Memory B cell (primary cell): ENCODE data around the gene SLC28A2.
A peak's percentile ranks its signal among the peaks of the same experiment; 100 is the strongest.
"Not testable (repeated sequence)": the region's sequence is repeated elsewhere in the genome, so short reads cannot be mapped to it uniquely, and the experiment has no call there.

Experiments used
- ATAC-seq: fragments of 150-1000 bp; cut with Tn5 transposase; 2 replicates; pipeline ENCODE4 v1.10.0; 2021; ENCODE audit warnings: low read depth, mild to moderate bottlenecking, moderate library complexity
- DNase-seq, 2 donors: peaks; one replicate each; pipeline ENCODE4 v3.0.0; 2022; ENCODE audit warnings: low spot score in 2 of 2
- H3K27ac Mint-ChIP-seq: one replicate; pipeline ENCODE4 v1.8.0; 2022; ENCODE audit warnings: mild to moderate bottlenecking, moderate library complexity, mixed read lengths
- H3K27me3 Mint-ChIP-seq: one replicate; pipeline ENCODE4 v1.8.0; 2022; ENCODE audit warnings: mixed read lengths
- H3K36me3 Mint-ChIP-seq: one replicate; pipeline ENCODE4 v1.8.0; 2022; ENCODE audit warnings: mild to moderate bottlenecking, mixed read lengths
- H3K4me1 Mint-ChIP-seq: one replicate; pipeline ENCODE4 v1.8.0; 2022; ENCODE audit warnings: mixed read lengths
- H3K4me3 Mint-ChIP-seq: one replicate; pipeline ENCODE4 v1.8.0; 2022; ENCODE audit warnings: mild to moderate bottlenecking, moderate library complexity, mixed read lengths
- H3K9me3 Mint-ChIP-seq: one replicate; pipeline ENCODE4 v1.8.0; 2022; ENCODE audit warnings: mixed read lengths

SLC28A2 gene

DNA sequence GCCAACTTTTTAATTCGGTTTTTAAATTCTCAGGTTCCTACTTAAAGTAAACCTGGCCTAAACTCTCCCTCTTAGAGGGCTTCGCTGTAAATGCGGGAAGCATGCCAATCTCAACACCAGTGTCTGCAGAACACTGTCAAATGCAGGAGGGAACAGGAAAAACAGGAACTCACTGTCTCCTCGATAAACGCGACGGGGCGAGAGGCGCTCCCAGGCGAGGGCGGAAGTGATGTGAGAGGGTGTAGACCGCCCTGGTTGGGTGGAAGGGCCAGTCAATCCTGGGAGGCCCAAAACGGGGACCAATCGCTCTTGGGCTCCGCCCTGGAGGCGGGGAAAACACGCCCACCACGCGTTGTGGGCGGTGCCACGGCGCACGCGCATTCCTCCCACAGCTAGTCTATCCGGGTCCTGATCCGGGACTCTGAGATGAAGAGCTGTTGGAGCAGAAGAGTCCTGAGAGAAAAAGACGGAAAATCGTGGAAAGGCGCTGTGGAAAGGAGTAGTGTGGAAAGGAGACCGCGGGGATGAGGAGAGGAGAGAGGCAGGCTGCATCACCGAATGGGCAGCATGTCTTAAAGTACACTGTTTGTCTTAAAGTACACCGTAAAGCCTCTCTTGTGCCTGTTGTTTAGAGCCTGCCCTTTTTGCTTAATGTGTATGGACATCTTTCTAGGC is 27.1 kb downstream of the SLC28A2 start:
- DNase-seq (peak; percentile 97 to 98), ATAC-seq (peak; percentile 99)
- Mint-ChIP-seq H3K4me1 (peaks cover 2% of the 10 kb centered on the region), H3K36me3 (no peaks in the 10 kb centered on the region), H3K27me3 (no peaks in the 10 kb centered on the region), H3K27ac (peak overlapping the region; percentile 87), H3K9me3 (no peaks in the 10 kb centered on the region), H3K4me3 (peak overlapping the region; percentile 90)

GRCh38 chr15:45285413-45285812 is 33.4 kb downstream of the SLC28A2 start:
- no peak overlapping the region for H3K27ac Mint-ChIP-seq
- ATAC-seq (no peak), DNase-seq (no peak)
- no peaks in the 10 kb centered on the region for H3K36me3 Mint-ChIP-seq
- no peak overlapping the region for H3K4me3 Mint-ChIP-seq
- no peaks in the 10 kb centered on the region for H3K4me1 Mint-ChIP-seq
- peaks cover 7% of the 10 kb centered on the region for H3K27me3 Mint-ChIP-seq
- H3K9me3 Mint-ChIP-seq: no peaks in the 10 kb centered on the region

DNA sequence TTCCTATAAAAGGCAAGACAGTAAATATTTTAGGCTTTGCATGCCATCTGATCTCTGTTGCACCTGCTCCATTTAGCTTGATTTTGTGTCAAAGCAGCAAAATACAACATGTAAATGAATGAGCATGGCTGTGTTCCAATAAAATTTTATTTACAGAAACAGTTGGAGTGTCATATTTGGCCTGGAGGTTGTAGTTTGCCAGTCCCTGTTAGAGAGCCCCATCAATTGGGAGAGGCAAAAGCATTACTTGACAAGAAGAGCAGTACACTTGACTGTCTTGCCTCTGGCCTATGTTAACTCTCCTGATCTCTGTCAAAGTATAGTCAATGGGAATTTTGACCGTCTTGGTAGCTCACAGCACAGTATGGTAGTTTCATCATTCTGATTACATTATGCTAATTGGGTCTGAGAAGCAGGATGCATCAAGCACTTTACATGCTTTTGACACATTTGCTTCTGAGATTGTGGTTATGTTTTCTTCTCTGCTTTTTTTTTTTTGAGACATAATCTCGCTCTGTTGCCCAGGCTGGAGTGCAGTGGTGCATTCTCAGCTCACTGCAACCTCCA is 35.4 kb downstream of the SLC28A2 start:
- Mint-ChIP-seq H3K9me3 (no peaks in the 10 kb centered on the region), H3K36me3 (no peaks in the 10 kb centered on the region), H3K4me3 (no peak overlapping the region), H3K27ac (no peak overlapping the region), H3K27me3 (peaks cover 11% of the 10 kb centered on the region), H3K4me1 (no peaks in the 10 kb centered on the region)
- ATAC-seq (no peak), DNase-seq (no peak)

DNA sequence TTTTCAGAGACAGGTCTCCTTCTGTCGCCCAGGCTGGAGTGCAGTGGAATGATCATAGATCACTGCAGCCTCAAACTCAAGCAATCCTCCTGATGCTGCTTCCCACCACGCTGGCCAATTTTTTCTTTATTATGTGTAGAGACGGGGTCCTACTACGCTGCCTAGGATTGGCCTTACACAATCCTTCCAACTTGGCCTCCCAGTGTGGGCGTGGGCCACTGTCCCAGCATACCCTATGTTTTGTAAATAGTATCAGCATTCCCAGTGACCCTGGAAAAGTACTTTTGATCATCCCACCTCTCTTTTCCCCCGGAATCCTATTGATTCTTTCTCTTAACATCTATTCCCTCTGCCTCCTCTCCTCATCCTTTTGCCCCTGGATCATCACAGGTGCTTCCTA is 36.9 kb downstream of the SLC28A2 start:
- Mint-ChIP-seq H3K27me3 (peaks cover 11% of the 10 kb centered on the region), H3K4me1 (no peaks in the 10 kb centered on the region), H3K27ac (no peak overlapping the region), H3K9me3 (no peaks in the 10 kb centered on the region), H3K36me3 (no peaks in the 10 kb centered on the region), H3K4me3 (no peak overlapping the region)
- ATAC-seq (no peak), DNase-seq (no peak)

- H3K27me3 Mint-ChIP-seq: peaks cover 10% of the 10 kb centered on the region
- no peak for DNase-seq
Observed at GRCh38 chr15:45291822-45292582, 40.0 kb downstream of the SLC28A2 start.

GRCh38 chr15:45293326-45293725 is 41.3 kb downstream of the SLC28A2 start:
- not testable (repeated sequence) for H3K9me3 Mint-ChIP-seq, H3K27ac Mint-ChIP-seq, DNase-seq, H3K36me3 Mint-ChIP-seq, H3K4me3 Mint-ChIP-seq, ATAC-seq, H3K4me1 Mint-ChIP-seq
- peaks cover 11% of the 10 kb centered on the region for H3K27me3 Mint-ChIP-seq

More at GRCh38 chr15:45291822-45292582, 40.0 kb downstream of the SLC28A2 start:
- H3K36me3 Mint-ChIP-seq: peaks cover 3% of the 10 kb centered on the region
- H3K27ac Mint-ChIP-seq: no peak overlapping the region
- H3K9me3 Mint-ChIP-seq: peaks cover 3% of the 10 kb centered on the region
- ATAC-seq: no peak
- no peak overlapping the region for H3K4me3 Mint-ChIP-seq
- H3K4me1 Mint-ChIP-seq: no peaks in the 10 kb centered on the region

DNA sequence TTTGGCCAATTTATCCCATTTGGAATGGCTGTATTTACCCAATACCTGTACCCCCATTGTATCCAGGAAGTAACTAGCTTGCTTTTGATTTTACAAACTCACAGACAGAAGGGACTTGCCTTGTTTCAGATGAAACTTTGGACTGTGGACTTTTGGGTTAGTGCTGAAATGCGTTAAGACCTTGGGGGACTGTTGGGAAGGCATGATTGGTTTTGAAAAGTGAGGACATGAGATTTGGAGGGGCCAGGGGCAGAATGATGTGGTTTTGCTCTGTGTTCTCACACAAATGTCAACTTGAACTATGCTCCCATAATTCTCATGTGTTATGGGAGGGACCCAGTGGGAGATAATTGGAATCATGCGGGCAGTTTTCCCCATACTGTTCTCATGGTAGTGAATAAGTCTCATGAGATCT is 46.9 kb downstream of the SLC28A2 start:
- not testable (repeated sequence) for H3K27me3 Mint-ChIP-seq, H3K27ac Mint-ChIP-seq, ATAC-seq, DNase-seq, H3K4me1 Mint-ChIP-seq, H3K4me3 Mint-ChIP-seq, H3K36me3 Mint-ChIP-seq
- H3K9me3 Mint-ChIP-seq: peaks cover 11% of the 10 kb centered on the region

DNA sequence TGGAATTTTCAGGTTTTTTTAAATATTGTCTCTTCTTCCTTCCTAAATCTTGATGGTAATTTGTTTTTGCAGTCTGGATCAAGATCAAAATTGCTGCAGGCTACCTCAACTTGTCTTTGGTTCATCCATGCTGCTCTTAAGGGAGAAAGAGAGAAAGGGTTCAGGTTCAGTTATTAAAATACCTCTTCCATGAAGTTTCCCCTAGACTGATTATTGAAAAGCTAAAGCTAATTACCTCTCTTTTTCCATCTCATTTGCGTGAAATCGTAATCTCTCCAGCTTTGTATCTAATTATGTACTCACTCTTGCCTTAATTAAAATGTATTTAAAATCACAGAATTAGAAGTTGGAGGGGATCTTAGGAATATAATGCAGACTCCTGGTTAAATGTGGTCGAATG is 52.7 kb downstream of the SLC28A2 start:
- H3K36me3 Mint-ChIP-seq: no peaks in the 10 kb centered on the region
- H3K4me3 Mint-ChIP-seq: no peak overlapping the region
- no peaks in the 10 kb centered on the region for H3K9me3 Mint-ChIP-seq
- DNase-seq (no peak), ATAC-seq (no peak)
- H3K27ac Mint-ChIP-seq: no peak overlapping the region
- peaks cover 13% of the 10 kb centered on the region for H3K27me3 Mint-ChIP-seq
- H3K4me1 Mint-ChIP-seq: peaks cover 6% of the 10 kb centered on the region

DNA sequence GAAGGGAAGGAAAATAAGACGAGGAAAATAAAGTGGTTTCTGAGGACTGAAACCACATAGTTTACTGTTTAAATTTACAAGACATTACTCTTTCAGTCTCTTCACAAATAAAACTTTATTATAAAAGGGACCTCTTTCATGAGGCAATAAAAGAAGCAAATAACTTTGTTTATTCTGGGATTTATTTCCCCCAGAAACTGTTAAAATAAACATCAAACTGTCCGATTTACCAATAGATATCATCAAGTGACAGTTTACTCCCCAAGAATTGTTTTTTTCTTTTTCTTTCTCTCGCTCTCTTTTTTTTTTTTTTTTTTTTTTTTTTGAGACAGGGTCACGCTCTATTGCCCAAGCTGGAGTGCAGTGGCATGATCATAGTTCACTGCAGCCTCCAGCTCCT is 54.1 kb downstream of the SLC28A2 start:
- no peak overlapping the region for H3K27ac Mint-ChIP-seq
- H3K9me3 Mint-ChIP-seq: no peaks in the 10 kb centered on the region
- H3K4me3 Mint-ChIP-seq: no peak overlapping the region
- H3K4me1 Mint-ChIP-seq: peaks cover 6% of the 10 kb centered on the region
- no peak for ATAC-seq
- DNase-seq: no peak
- H3K27me3 Mint-ChIP-seq: peaks cover 16% of the 10 kb centered on the region
- no peaks in the 10 kb centered on the region for H3K36me3 Mint-ChIP-seq

DNA sequence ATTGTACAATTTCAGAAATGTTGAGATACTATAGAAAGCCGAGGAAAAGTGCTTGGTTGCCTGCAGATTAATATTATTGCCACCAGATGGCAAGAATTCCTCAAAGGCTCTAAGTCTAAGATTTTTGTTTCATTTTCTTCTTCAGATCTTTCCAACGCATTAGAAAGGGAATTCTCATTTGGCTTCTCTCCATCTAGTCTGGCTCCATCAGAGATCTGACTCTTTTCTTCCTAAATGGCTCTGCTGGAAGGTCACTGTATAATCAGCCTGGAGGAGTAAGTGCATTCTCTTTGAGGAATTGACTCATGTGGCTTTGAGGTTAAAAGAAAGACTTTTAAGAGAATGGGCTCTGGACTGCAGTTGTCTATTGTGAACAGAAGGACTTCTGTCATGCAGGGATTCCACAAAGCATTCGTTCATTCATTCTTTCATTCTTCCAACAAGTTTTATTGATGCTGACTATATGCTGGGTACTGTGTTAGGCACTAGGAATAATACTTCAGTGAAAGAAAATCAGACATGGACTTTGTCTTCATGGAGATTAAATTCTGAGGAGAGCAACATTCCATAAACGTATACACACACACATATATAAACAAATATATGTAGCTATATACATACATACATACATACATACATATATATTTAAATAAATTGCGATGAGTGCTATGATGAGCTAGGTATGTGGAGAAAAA is 55.3 kb downstream of the SLC28A2 start:
- no peak for DNase-seq
- ATAC-seq: peak; percentile 67
- Mint-ChIP-seq H3K4me1 (peaks cover 6% of the 10 kb centered on the region), H3K4me3 (peak overlapping the region; percentile 77), H3K36me3 (no peaks in the 10 kb centered on the region), H3K9me3 (no peaks in the 10 kb centered on the region), H3K27me3 (peaks cover 16% of the 10 kb centered on the region), H3K27ac (peak overlapping the region; percentile 74)

GRCh38 chr15:45314117-45314516 is 62.1 kb downstream of the SLC28A2 start:
- not testable (repeated sequence) for ATAC-seq, H3K27me3 Mint-ChIP-seq, H3K4me1 Mint-ChIP-seq, H3K27ac Mint-ChIP-seq, DNase-seq, H3K9me3 Mint-ChIP-seq, H3K36me3 Mint-ChIP-seq, H3K4me3 Mint-ChIP-seq

GRCh38 chr15:45314960-45315359 is 62.9 kb downstream of the SLC28A2 start:
- Mint-ChIP-seq H3K36me3 (no peaks in the 10 kb centered on the region), H3K4me1 (peaks cover 4% of the 10 kb centered on the region), H3K27ac (no peak overlapping the region), H3K27me3 (peaks cover 1% of the 10 kb centered on the region), H3K9me3 (no peaks in the 10 kb centered on the region), H3K4me3 (no peak overlapping the region)
- ATAC-seq: no peak
- no peak for DNase-seq

GRCh38 chr15:45319472-45320214 is 67.6 kb downstream of the SLC28A2 start:
- no peak overlapping the region for H3K4me3 Mint-ChIP-seq
- no peak overlapping the region for H3K27ac Mint-ChIP-seq
- H3K27me3 Mint-ChIP-seq: peaks cover 3% of the 10 kb centered on the region
- no peaks in the 10 kb centered on the region for H3K9me3 Mint-ChIP-seq
- ATAC-seq (no peak), DNase-seq (no peak)
- peaks cover 4% of the 10 kb centered on the region for H3K4me1 Mint-ChIP-seq
- no peaks in the 10 kb centered on the region for H3K36me3 Mint-ChIP-seq
